Measurements from ENCODE around the gene ENPP7.

- TF ChIP-seq POLR2A (IDR thresholded peaks at IDR 0.05; ENCODE audit: low read depth, low read length) (no peak), POLR2AphosphoS5 (IDR thresholded peaks at IDR 0.05; ENCODE audit: low read depth, low read length) (no peak)
Observed at GRCh38 chr17:79784353-79785016, 53.7 kb downstream of the ENPP7 start.
